HepG2 (cell line): ENCODE results near the gene FGF18. TPM values are rescaled to one million over a fixed set of nuclear protein-coding genes. Genes with fewer than 3 reads are reported as not detected.

Experiments
- ATAC-seq: fragments of 200-7000 bp; cut with Tn5 transposase; 3 replicates; pipeline ENCODE4 v1.9.1; 2020; ENCODE audit warnings: mild to moderate bottlenecking, moderate library complexity
- BruUV-seq: library from RNA; stranded (reverse); fragments of 400-500 nt; replicated peaks from 2 replicates; lab custom pipeline; 2021; lab: Mats Ljungman, UMichigan
- CTCF ChIA-PET: fragments of 300-600 bp; formaldehyde crosslinking; extraction: SDS; loops from one replicate; lab custom pipeline; 2021; ENCODE audit warnings: low total read pairs, inconsistent platforms, low intra/inter-chr PET ratio; lab: Yijun Ruan, JAX
- POLR2A ChIA-PET: fragments of 350-600 bp; sonication (Branson Sonifier 250); formaldehyde crosslinking; loops from one replicate; lab custom pipeline; 2020; ENCODE audit warnings: antibody characterized with exemption, inconsistent platforms; lab: Yijun Ruan, JAX
- DNase-seq: peaks from one replicate; pipeline ENCODE4 v3.0.0-alpha.2; 2015; ENCODE audit warnings: low spot score
- FAIRE-seq: peaks from 3 replicates; lab custom pipeline; 2011; peaks lifted over from hg19 to GRCh38; lab: Jason Lieb, UNC
- H2AFZ ChIP-seq: one replicate; pipeline ENCODE4 v1.6.1; 2011; ENCODE audit warnings: low read length, inconsistent platforms
- H3K27ac ChIP-seq: fragments of 300-600 bp; 3 replicates; pipeline ENCODE4 v1.8.0; 2011; ENCODE audit warnings: mixed run types, mild to moderate bottlenecking, mixed read lengths, low read length, inconsistent platforms; ENCODE audit not compliant: insufficient read depth; ENCODE audit errors: extremely low read length
- H3K27me3 ChIP-seq, 2 experiments: fragments of 200-600 bp in 1 of 2; 2 replicates in 1 of 2; 3 replicates in 1 of 2; pipeline versions ENCODE4 v1.6.0 to v1.8.0; 2011; ENCODE audit warnings: low read length in 2 of 2, mild to moderate bottlenecking in 2 of 2, moderate library complexity in 2 of 2, inconsistent platforms in 1 of 2; ENCODE audit not compliant: insufficient read depth in 2 of 2, control insufficient read depth in 1 of 2
- H3K36me3 ChIP-seq, 2 experiments: fragments of 200-600 bp in 1 of 2; replicated peaks in 1 of 2; 2 replicates in 1 of 2; 3 replicates in 1 of 2; pipeline versions ENCODE4 v1.5.1 to v1.8.0; 2011; ENCODE audit warnings: low read length in 2 of 2, inconsistent platforms in 1 of 2; ENCODE audit not compliant: insufficient read depth in 2 of 2, control insufficient read depth in 1 of 2
- H3K4me1 ChIP-seq: 2 replicates; pipeline ENCODE4 v1.5.1; 2012; ENCODE audit warnings: low read length, inconsistent platforms; ENCODE audit not compliant: insufficient read depth
- H3K4me2 ChIP-seq: 2 replicates; pipeline ENCODE4 v1.6.0; 2011; ENCODE audit warnings: low read depth, low read length, inconsistent platforms
- H3K4me3 ChIP-seq, 3 experiments: fragments of 200-600 bp in 1 of 3; sonication (generic), shearing (Covaris generic) in 1 of 3; replicated peaks in 1 of 3; 2 replicates each; pipeline ENCODE4 v1.5.1; 2011 to 2016; ENCODE audit warnings: low read length in 3 of 3, inconsistent platforms in 2 of 3, low read depth in 2 of 3, mild to moderate bottlenecking in 2 of 3, control low read depth in 1 of 3, mixed read lengths in 1 of 3; ENCODE audit not compliant: insufficient read depth in 1 of 3
- H3K79me2 ChIP-seq: one replicate; pipeline ENCODE4 v1.6.1; 2011; ENCODE audit warnings: low read length, inconsistent platforms; ENCODE audit not compliant: insufficient read depth
- H3K9ac ChIP-seq: 2 replicates; pipeline ENCODE4 v1.6.0; 2011; ENCODE audit warnings: mild to moderate bottlenecking, low read depth, low read length, inconsistent platforms; ENCODE audit not compliant: insufficient read depth
- H3K9me3 ChIP-seq: 2 replicates; pipeline ENCODE4 v1.5.1; 2012; ENCODE audit warnings: mild to moderate bottlenecking, low read length
- H4K20me1 ChIP-seq: 2 replicates; pipeline ENCODE4 v1.6.0; 2011; ENCODE audit warnings: inconsistent platforms, mild to moderate bottlenecking, low read length, moderate library complexity; ENCODE audit not compliant: insufficient read depth
- ONECUT2 ChIP-seq: sonication (generic); formaldehyde crosslinking; IDR thresholded peaks from 2 replicates; pipeline ENCODE4 v1.4.0; 2020; ENCODE audit warnings: missing genetic modification reagents
- STAG1 ChIP-seq: sonication (generic); formaldehyde crosslinking; IDR thresholded peaks from 2 replicates; pipeline ENCODE4 v1.4.0; 2020; ENCODE audit warnings: missing genetic modification reagents
- ZNF432 ChIP-seq: sonication (generic); formaldehyde crosslinking; IDR thresholded peaks from 2 replicates; pipeline ENCODE4 v1.5.0; 2020; ENCODE audit warnings: missing genetic modification reagents, mild to moderate bottlenecking, borderline replicate concordance
- ZSCAN12 ChIP-seq: sonication (generic); formaldehyde crosslinking; IDR thresholded peaks from 2 replicates; pipeline ENCODE4 v1.9.0; 2021; ENCODE audit warnings: mild to moderate bottlenecking, missing genetic modification reagents
- WGBS: methylation state at CpG from one replicate; pipeline ENCODE4 v1.1.6; 2017; ENCODE audit warnings: low lambda C conversion rate; 5-methylcytosine and 5-hydroxymethylcytosine counted together
- in situ Hi-C: cut with HindIII; loops from 2 replicates; pipeline ENCODE4 v1.10.0; 2017; ENCODE audit warnings: low pct_unique_long_range_greater_than_20kb; ENCODE audit not compliant: extremely low pct_ligation_motif_present
- intact Hi-C: fragments of 100-400 bp; cut with micrococcal nuclease; formaldehyde crosslinking; loops from one replicate; pipeline ENCODE4 v1.10.0; 2022; ENCODE audit not compliant: unreplicated experiment
- polyA plus RNA-seq, 8 experiments: library from polyadenylated mRNA; depleted of rRNA in 3 of 8; stranded (reverse) in 7 of 8; unstranded in 1 of 8; fragments of >200 nt; fragmentation: Illumina TruSeq in 4 of 8; extraction: Trizol in 4 of 8; gene quantifications; 2 replicates each; pipeline versions ENCODE4 v1.2.1 to v1.2.3, GENCODE V29; 2011 to 2016; ENCODE audit warnings: low read depth in 4 of 8, missing spikeins in 1 of 8, mixed read lengths in 1 of 8; ENCODE audit not compliant: insufficient read depth in 1 of 8
- total RNA-seq, 5 experiments: library from RNA; depleted of rRNA; stranded (reverse); fragments of >200 nt; fragmentation: Illumina TruSeq; extraction: Trizol; gene quantifications; 2 replicates each; pipeline ENCODE4 v1.2.3, GENCODE V29; 2016; ENCODE audit warnings: low read depth in 1 of 5
- TF ChIP-seq, protein P1 (sequence below): sonication (generic); formaldehyde crosslinking; IDR thresholded peaks from 2 replicates; pipeline ENCODE4 v1.4.0; 2020; ENCODE audit warnings: low read depth, mild to moderate bottlenecking, missing genetic modification reagents

Gene FGF18
- total and polyA plus RNA-seq, 2 of the 13 experiments (the other 11 are each of a cell fraction or from before 2014, with no cell fraction given) = not detected

DNA sequence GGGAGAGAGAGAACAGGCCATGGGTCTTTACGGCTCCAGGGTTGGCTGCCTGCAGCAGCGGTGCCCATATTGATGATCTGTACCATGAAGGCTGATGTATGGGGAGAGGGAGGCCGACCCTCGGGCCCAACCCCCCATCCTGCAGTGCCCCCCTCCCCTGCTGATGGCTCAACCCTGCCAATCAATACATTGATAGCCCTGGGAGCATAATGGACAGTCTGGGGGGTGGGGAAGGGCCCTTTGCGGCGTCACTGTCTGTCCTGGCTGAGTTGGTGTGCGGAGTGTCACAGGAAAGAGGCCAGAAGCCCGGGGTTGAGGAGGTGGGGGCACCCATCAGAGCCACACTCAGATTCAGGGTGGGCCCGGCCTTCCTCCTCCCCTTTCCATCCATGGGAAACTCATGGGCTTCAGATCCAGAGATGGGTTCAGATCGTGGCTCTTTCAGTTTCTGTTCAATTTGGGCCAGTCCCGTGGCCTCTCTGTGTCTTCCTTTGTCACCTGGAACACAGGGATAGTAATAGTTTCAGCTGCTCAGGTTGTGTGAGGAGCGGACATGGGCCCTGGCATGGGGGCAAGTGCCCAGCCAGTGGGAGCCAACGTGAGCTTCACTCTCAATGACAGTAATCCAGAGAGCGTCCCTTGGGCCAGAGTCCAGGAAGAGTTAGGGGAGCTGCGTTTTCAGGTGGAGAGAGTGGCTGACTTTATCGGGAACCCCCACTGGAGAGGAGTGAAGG lies 9.5 kb downstream of the FGF18 start (continued):
- TF ChIP-seq ZNF432 (CRISPR knock-in tag) (no peak), ZSCAN12 (CRISPR knock-in tag) (no peak)

DNA sequence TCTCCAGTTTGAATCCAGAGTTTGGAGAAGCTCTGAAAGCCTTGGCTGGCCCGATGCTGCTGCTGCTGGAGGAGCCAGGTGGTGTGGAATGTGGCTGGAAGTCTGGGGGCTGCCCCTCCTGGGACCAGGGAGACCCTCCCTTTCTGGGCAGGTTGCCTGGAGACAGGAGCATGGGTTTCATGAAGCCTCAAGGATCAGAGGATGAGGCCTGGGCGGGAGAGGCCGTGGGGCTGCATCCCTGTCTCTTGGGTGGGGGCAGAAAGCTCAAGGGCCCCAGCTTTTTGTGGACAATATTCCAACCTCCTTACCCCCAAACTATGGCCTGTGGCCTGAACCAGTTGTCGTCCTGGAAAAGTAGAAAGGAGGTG lies 10.1 kb downstream of the FGF18 start:
- in situ Hi-C loops (loop anchor here (10.0 kb wide), 1 partner anchor 165 kb away; no protein-coding TSS in a partner anchor), intact Hi-C loops (no loop called here)
- Histone ChIP-seq H3K4me1 (peaks cover 13% of the 10 kb centered on the region), H3K4me2 (no peak overlapping the region), H3K79me2 (no peaks in the 10 kb centered on the region), H3K9me3 (no peaks in the 10 kb centered on the region), H3K27ac (no peak overlapping the region), H3K36me3 (no peaks in the 10 kb centered on the region), H3K4me3 (no peak overlapping the region), H3K27me3 (peaks cover 0 to 2% of the 10 kb centered on the region in 2 experiments; a peak in 2 of 5 replicates), H3K9ac (no peak overlapping the region), H2AFZ (no peak overlapping the region), H4K20me1 (no peaks in the 10 kb centered on the region)
- CTCF ChIA-PET = no interaction called here
- ATAC-seq = no peak
- POLR2A ChIA-PET = no interaction called here
- DNase-seq = no peak
- WGBS = 55% methylated on average over 4 of the region's 4 CpGs
- TF ChIP-seq ONECUT2 = no peak
- TF ChIP-seq, protein P1, sequence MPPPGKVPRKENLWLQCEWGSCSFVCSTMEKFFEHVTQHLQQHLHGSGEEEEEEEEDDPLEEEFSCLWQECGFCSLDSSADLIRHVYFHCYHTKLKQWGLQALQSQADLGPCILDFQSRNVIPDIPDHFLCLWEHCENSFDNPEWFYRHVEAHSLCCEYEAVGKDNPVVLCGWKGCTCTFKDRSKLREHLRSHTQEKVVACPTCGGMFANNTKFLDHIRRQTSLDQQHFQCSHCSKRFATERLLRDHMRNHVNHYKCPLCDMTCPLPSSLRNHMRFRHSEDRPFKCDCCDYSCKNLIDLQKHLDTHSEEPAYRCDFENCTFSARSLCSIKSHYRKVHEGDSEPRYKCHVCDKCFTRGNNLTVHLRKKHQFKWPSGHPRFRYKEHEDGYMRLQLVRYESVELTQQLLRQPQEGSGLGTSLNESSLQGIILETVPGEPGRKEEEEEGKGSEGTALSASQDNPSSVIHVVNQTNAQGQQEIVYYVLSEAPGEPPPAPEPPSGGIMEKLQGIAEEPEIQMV = no peak
- TF ChIP-seq STAG1 (CRISPR knock-in tag) = no peak
- TF ChIP-seq, all 625 proteins: peak for 0
- BruUV-seq = no TSS peak
- no peak for FAIRE-seq
